GM12878 (cell line): Measurements from ENCODE around the gene INPP5D. TPM values are rescaled to one million over a fixed set of nuclear protein-coding genes. Genes with fewer than 3 reads are reported as not detected.

Experiments
- BACH1 ChIP-seq: fragments of 450-650 bp; IDR thresholded peaks from 2 replicates; pipeline ENCODE4 v1.6.1; 2017; ENCODE audit warnings: mild to moderate bottlenecking, borderline replicate concordance
- CREM ChIP-seq: IDR thresholded peaks from 2 replicates; pipeline ENCODE4 v1.6.1; 2014; ENCODE audit warnings: antibody characterized with exemption, low read depth
- CUX1 ChIP-seq: IDR thresholded peaks from 2 replicates; pipeline ENCODE4 v1.6.1; 2012; ENCODE audit warnings: improper control_type of control experiment, low read depth, low read length; ENCODE audit not compliant: insufficient replicate concordance
- GATAD2B ChIP-seq: fragments of 450-650 bp; conservative IDR thresholded peaks from 2 replicates; pipeline ENCODE4 v1.6.1; 2017; ENCODE audit warnings: low read depth, mild to moderate bottlenecking, moderate library complexity
- IKZF1 ChIP-seq: fragments of 450-650 bp; conservative IDR thresholded peaks from 2 replicates; pipeline ENCODE4 v1.6.1; 2017; ENCODE audit warnings: antibody characterized with exemption, mild to moderate bottlenecking
- JUNB ChIP-seq: IDR thresholded peaks from 2 replicates; pipeline ENCODE4 v1.6.1; 2016; ENCODE audit warnings: antibody characterized with exemption, mild to moderate bottlenecking
- MXI1 ChIP-seq: fragments of 150-350 bp; IDR thresholded peaks from 2 replicates; pipeline ENCODE4 v1.6.1; 2011; ENCODE audit warnings: low read depth, mild to moderate bottlenecking, inconsistent platforms, low read length, improper control_type of control experiment
- NBN ChIP-seq: fragments of 450-650 bp; IDR thresholded peaks from 2 replicates; pipeline ENCODE4 v1.6.1; 2016
- PAX5 ChIP-seq: IDR thresholded peaks from 2 replicates; pipeline ENCODE4 v1.6.1; 2011; ENCODE audit warnings: low read depth, low read length, borderline replicate concordance
- RBBP5 ChIP-seq: fragments of 200-600 bp; sonication (generic); conservative IDR thresholded peaks from 2 replicates; pipeline ENCODE4 v1.6.1; 2016
- SKIL ChIP-seq: fragments of 450-650 bp; IDR thresholded peaks from 2 replicates; pipeline ENCODE4 v1.6.1; 2017; ENCODE audit warnings: mild to moderate bottlenecking, low read depth, inconsistent platforms; ENCODE audit not compliant: poor library complexity, severe bottlenecking
- SMAD1 ChIP-seq: fragments of 450-650 bp; IDR thresholded peaks from 2 replicates; pipeline ENCODE4 v1.6.1; 2018; ENCODE audit warnings: mild to moderate bottlenecking, low read depth; ENCODE audit not compliant: partially characterized antibody
- SMARCA5 ChIP-seq: fragments of 450-650 bp; IDR thresholded peaks from 2 replicates; pipeline ENCODE4 v1.6.1; 2017; ENCODE audit warnings: mild to moderate bottlenecking
- SP1 ChIP-seq: IDR thresholded peaks from one replicate; pipeline ENCODE4 v1.6.1; 2011; ENCODE audit warnings: low read depth, low read length
- YY1 ChIP-seq: IDR thresholded peaks from 2 replicates; pipeline ENCODE4 v1.6.1; 2011; ENCODE audit warnings: low read depth, mild to moderate bottlenecking, low read length
- ZNF217 ChIP-seq: fragments of 450-650 bp; IDR thresholded peaks from 2 replicates; pipeline ENCODE4 v1.6.1; 2017; ENCODE audit warnings: antibody characterized with exemption, mild to moderate bottlenecking
- polyA plus RNA-seq, 11 experiments: library from polyadenylated mRNA; depleted of rRNA in 4 of 11; unstranded in 6 of 11; stranded (reverse) in 5 of 11; fragments of >200 nt; fragmentation: Nextera tagmentation in 4 of 11; fragmentation: Illumina TruSeq in 1 of 11; extraction: Ambion mirVana in 4 of 11; extraction: Trizol in 1 of 11; gene quantifications; 1 replicate in 1 of 11; 2 replicates in 10 of 11; pipeline versions ENCODE4 v1.2.1 to v1.2.3, GENCODE V29; 2011 to 2016; ENCODE audit warnings: inconsistent platforms in 2 of 11, missing spikeins in 2 of 11, low read depth in 1 of 11
- total RNA-seq, 4 experiments: library from RNA; depleted of rRNA in 3 of 4; stranded (reverse); fragments of >200 nt in 3 of 4; fragmentation: Illumina TruSeq in 1 of 4; extraction: Trizol in 1 of 4; gene quantifications; 2 replicates each; pipeline versions ENCODE4 v1.2.1 to v1.2.3, GENCODE V29; 2013 to 2021
- TF ChIP-seq, protein P1 (sequence below): IDR thresholded peaks from 2 replicates; pipeline ENCODE4 v1.6.1; 2011; ENCODE audit warnings: mild to moderate bottlenecking, low read depth, low read length, moderate library complexity; ENCODE audit not compliant: insufficient replicate concordance

The INPP5D gene
- total and polyA plus RNA-seq, 10 of the 15 experiments (the other 5 are each of a cell fraction or from before 2014, with no cell fraction given) = 11.8 to 139 (median 88.8) TPM

DNA sequence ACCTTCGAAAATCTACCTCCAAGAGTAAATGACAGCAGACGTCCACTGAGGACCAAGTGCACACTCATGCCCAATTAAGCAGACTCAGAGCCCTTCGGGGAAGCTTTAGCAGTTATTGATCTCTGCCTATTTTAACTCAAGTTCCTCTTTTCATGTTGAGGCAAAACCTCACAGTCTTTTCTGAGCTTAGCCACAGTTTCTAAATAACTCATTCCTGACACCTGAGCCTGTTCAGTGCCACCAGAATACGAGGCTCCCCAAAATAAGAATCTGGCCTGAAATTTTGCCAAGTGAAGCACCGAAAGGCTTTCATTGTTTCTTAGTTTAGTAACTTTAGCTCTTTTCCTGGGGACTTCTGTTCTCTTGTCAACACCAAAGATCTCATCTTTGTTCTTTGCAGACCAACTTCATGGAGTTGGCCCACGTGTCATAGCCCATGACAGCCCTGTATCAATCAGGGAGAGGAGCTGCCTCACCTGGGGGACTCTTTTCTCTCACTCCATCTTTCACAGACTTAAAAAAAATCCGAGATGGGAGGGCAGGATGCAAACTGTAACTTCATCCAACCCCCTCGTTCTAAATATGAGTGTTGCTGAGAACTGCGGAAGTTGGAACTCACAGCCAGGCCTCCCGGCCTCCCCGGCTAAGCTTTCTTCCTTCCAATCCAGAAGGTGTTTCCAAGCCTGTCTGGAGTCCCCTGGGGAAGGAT, 22.2 kb downstream of the INPP5D start (continued):
- TF ChIP-seq CUX1 (peak; percentile 100), BACH1 (peak; percentile 91; the same call in 1 of the 2 replicates), JUNB (peak; percentile 93), RBBP5 (no peak), SMARCA5 (peak; percentile 38; the same call in 1 of the 2 replicates), GATAD2B (peak; percentile 73; the same call in 1 of the 2 replicates), SMAD1 (peak; percentile 64), SKIL (peak; percentile 99), PAX5 (peak; percentile 91), IKZF1 (peak; percentile 96), MXI1 (0 out of 2 replicates have a peak, but pooled peaks have one; percentile 40), YY1 (peak; percentile 20; the same call in 1 of the 2 replicates), NBN (peak; percentile 88), SP1 (peak; percentile 38), ZNF217 (no peak; the same call in 1 of the 2 replicates), CREM (peak; percentile 89)
- TF ChIP-seq, protein P1, sequence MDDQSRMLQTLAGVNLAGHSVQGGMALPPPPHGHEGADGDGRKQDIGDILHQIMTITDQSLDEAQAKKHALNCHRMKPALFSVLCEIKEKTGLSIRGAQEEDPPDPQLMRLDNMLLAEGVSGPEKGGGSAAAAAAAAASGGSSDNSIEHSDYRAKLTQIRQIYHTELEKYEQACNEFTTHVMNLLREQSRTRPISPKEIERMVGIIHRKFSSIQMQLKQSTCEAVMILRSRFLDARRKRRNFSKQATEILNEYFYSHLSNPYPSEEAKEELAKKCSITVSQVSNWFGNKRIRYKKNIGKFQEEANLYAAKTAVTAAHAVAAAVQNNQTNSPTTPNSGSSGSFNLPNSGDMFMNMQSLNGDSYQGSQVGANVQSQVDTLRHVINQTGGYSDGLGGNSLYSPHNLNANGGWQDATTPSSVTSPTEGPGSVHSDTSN = peak; percentile 17
